Endothelial cell (in vitro differentiated cells): Measurements from ENCODE around the gene C2orf42. TPM values are rescaled to one million over a fixed set of nuclear protein-coding genes. Genes with fewer than 3 reads are reported as not detected.
A peak's percentile ranks its signal among the peaks of the same experiment; 100 is the strongest.

Source experiments
- DNase-seq: peaks from one replicate; pipeline ENCODE4 v3.0.0; 2021; ENCODE audit warnings: low spot score
- H3K27ac Mint-ChIP-seq: one replicate; pipeline ENCODE4 v1.8.0; 2021; ENCODE audit warnings: mixed read lengths, inconsistent platforms; ENCODE audit not compliant: unreplicated experiment
- H3K27me3 Mint-ChIP-seq: one replicate; pipeline ENCODE4 v1.8.0; 2021; ENCODE audit warnings: mild to moderate bottlenecking, moderate library complexity, mixed read lengths, inconsistent platforms; ENCODE audit not compliant: unreplicated experiment
- H3K36me3 Mint-ChIP-seq: one replicate; pipeline ENCODE4 v1.8.0; 2021; ENCODE audit warnings: mild to moderate bottlenecking, low read depth, mixed read lengths, inconsistent platforms; ENCODE audit not compliant: unreplicated experiment
- H3K4me1 Mint-ChIP-seq: one replicate; pipeline ENCODE4 v1.8.0; 2021; ENCODE audit warnings: mild to moderate bottlenecking, mixed read lengths, inconsistent platforms; ENCODE audit not compliant: unreplicated experiment
- H3K4me3 Mint-ChIP-seq: one replicate; pipeline ENCODE4 v1.8.0; 2021; ENCODE audit warnings: mild to moderate bottlenecking, mixed read lengths, inconsistent platforms; ENCODE audit not compliant: unreplicated experiment
- H3K9me3 Mint-ChIP-seq: one replicate; pipeline ENCODE4 v1.8.0; 2021; ENCODE audit warnings: mixed read lengths, inconsistent platforms; ENCODE audit not compliant: unreplicated experiment
- total RNA-seq: library from RNA; stranded (reverse); fragmentation: NEBNext Ultra II Directional; extraction: Animal tissue kit (Norgen Biotek cat#: 25700); gene quantifications from one replicate; pipeline ENCODE4 v1.2.1, GENCODE V29; 2021; ENCODE audit not compliant: unreplicated experiment
- TF ChIP-seq, protein P1 (sequence below): fragments of 200-600 bp; sonication (generic); IDR thresholded peaks from one replicate; pipeline ENCODE4 v1.5.0; 2021; ENCODE audit warnings: antibody characterized with exemption; ENCODE audit not compliant: unreplicated experiment

C2orf42 gene
- total RNA-seq, 1 donor from 2014 or later, result 15.0 TPM

DNA sequence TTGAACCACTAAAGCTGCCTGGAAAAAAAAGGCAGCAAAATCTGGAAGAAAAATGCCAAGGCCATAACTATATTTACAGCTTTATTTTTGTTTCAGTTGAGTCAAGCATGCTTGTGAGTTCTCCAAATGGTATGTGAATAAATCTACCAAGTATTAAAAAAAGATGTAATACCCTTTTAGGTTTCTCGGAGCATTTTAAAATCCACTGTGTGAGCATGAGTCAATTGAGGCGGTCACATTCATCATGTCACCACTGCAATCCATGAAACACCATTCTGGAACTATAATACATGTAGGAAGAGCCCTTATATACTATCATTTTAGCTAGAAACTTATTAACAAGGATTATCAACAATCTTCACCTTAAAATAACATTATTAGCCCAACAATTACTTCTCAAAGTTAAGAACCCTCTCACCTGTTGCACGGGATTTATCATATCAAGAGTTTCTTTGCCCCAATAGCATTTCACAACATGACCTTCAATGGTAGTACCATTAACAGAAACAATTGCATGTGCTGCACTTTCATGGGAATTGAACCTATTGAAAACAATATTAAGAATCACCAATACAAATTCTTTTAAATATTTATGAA lies 24.2 kb upstream of the C2orf42 start:
- no peaks in the 10 kb centered on the region for H3K9me3 Mint-ChIP-seq
- TF ChIP-seq, protein P1, sequence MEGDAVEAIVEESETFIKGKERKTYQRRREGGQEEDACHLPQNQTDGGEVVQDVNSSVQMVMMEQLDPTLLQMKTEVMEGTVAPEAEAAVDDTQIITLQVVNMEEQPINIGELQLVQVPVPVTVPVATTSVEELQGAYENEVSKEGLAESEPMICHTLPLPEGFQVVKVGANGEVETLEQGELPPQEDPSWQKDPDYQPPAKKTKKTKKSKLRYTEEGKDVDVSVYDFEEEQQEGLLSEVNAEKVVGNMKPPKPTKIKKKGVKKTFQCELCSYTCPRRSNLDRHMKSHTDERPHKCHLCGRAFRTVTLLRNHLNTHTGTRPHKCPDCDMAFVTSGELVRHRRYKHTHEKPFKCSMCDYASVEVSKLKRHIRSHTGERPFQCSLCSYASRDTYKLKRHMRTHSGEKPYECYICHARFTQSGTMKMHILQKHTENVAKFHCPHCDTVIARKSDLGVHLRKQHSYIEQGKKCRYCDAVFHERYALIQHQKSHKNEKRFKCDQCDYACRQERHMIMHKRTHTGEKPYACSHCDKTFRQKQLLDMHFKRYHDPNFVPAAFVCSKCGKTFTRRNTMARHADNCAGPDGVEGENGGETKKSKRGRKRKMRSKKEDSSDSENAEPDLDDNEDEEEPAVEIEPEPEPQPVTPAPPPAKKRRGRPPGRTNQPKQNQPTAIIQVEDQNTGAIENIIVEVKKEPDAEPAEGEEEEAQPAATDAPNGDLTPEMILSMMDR, result no peak
- H3K4me1 Mint-ChIP-seq, result no peaks in the 10 kb centered on the region
- peaks cover 2% of the 10 kb centered on the region for H3K27me3 Mint-ChIP-seq
- H3K27ac Mint-ChIP-seq, result no peak overlapping the region
- H3K4me3 Mint-ChIP-seq, result no peak overlapping the region
- DNase-seq, result no peak
- peaks cover 17% of the 10 kb centered on the region for H3K36me3 Mint-ChIP-seq

DNA sequence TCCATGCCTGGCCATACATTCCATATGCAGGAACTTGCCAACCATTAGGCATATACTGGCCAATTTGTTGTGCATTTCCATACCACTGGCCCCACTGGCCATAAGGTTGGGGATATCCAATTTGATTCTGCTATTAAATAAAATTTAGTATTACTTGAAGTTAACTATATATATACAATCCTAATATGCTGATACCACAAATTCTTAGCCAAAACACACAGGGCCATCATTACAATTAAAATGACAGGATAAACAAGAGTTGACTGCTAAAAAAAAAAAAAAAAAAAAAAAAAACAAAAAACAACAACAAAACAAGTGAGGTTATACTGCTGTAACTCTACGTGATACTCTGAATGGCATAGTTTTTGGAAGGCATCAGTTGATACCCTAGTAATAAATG lies 23.5 kb upstream of the C2orf42 start:
- DNase-seq, result no peak
- no peaks in the 10 kb centered on the region for H3K4me1 Mint-ChIP-seq
- TF ChIP-seq, protein P1, result no peak
- no peak overlapping the region for H3K27ac Mint-ChIP-seq
- no peaks in the 10 kb centered on the region for H3K9me3 Mint-ChIP-seq
- peaks cover 15% of the 10 kb centered on the region for H3K36me3 Mint-ChIP-seq
- H3K4me3 Mint-ChIP-seq, result no peak overlapping the region
- peaks cover 2% of the 10 kb centered on the region for H3K27me3 Mint-ChIP-seq

DNA sequence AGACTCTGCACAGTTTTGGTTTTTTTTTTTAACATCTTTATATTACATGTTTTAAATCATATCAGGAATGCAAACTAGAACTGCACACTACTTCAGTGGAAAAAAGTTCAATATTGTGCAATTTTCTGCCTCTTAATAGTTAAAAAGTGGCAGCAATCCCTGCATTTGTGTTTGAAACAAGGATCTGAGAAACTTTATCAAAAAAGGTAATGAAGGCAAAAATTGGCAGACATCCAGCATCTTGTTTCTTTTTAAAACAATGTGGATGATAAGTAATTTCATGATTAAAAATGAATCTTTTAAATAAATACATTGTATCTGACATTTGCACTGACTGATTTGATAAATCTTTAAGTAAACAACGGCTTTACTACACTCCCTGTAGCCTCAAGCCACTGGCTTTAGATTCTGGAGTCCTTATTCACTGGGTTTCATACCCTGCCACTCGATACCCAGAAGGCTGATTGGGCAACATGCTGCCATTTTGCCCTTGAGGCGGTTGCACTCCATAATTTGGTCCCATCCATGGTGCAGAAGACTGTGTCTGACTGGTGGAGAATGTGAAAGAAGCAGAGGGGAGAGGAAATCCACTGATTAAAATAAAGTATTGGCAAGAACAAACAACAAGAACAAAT lies 21.6 kb upstream of the C2orf42 start:
- Mint-ChIP-seq H3K36me3 (no peaks in the 10 kb centered on the region), H3K27me3 (no peaks in the 10 kb centered on the region), H3K4me3 (no peak overlapping the region), H3K27ac (peak overlapping the region; percentile 19), H3K4me1 (no peaks in the 10 kb centered on the region), H3K9me3 (no peaks in the 10 kb centered on the region)
- TF ChIP-seq, protein P1, result no peak
- DNase-seq, result no peak

DNA sequence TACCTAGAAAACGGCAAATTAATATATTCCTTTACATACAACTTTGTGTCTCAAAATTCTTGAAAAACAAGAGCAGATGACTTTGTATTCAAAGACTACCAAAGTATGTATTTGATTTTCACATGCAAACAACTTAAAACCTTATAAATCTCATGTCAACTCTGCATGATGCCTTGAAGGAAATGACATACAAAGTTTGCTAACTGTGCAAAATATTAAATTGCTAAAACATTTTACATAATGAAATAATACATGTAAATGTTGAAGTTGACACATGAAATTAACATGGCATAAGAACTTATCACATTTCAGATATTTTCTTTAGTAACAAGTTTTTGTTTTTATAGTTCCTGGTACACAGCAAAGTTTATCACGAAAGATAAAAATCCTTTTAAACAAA lies 20.8 kb upstream of the C2orf42 start:
- Mint-ChIP-seq H3K27ac (no peak overlapping the region), H3K4me3 (no peak overlapping the region), H3K4me1 (no peaks in the 10 kb centered on the region), H3K36me3 (no peaks in the 10 kb centered on the region), H3K9me3 (no peaks in the 10 kb centered on the region), H3K27me3 (no peaks in the 10 kb centered on the region)
- DNase-seq, result no peak
- TF ChIP-seq, protein P1, result no peak

DNA sequence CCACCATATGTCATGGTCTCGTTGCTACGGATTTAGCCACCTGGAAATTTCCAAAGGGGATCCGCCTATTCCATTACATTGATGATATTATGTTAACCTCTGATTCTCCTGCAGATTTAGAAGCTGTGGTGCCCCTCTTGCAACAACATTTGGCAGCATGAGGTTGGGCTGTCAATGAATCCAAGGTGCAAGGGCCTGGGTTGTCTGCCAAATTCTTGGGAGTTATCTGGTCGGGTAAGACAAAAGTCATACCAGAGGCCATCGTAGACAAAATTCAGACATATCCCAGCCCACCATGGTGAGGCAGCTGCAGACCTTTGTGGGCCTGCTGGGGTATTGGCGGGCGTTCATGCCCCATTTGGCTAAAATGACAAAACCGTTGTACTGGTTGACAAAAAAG lies 13.6 kb upstream of the C2orf42 start:
- TF ChIP-seq, protein P1, result no peak
- H3K9me3 Mint-ChIP-seq, result no peaks in the 10 kb centered on the region

More for the DNA sequence above, 13.6 kb upstream of the C2orf42 start:
- H3K27me3 Mint-ChIP-seq, result no peaks in the 10 kb centered on the region
- H3K27ac Mint-ChIP-seq, result no peak overlapping the region
- DNase-seq, result no peak
- no peak overlapping the region for H3K4me3 Mint-ChIP-seq
- H3K4me1 Mint-ChIP-seq, result no peaks in the 10 kb centered on the region
- H3K36me3 Mint-ChIP-seq, result no peaks in the 10 kb centered on the region
